ENCODE results near the gene C11orf21.

The C11orf21 gene

GRCh38 chr11:2258501-2259465, 42.9 kb downstream of the C11orf21 start:
- DNase-seq = no peak

- no peak for DNase-seq
Measured at GRCh38 chr11:2256951-2257700, 44.6 kb downstream of the C11orf21 start.

GRCh38 chr11:2256293-2256913, 45.3 kb downstream of the C11orf21 start:
- DNase-seq = no peak

- DNase-seq = no peak
Measured at GRCh38 chr11:2252018-2252417, 49.7 kb downstream of the C11orf21 start.

GRCh38 chr11:2251138-2251537, 50.6 kb downstream of the C11orf21 start:
- no peak for DNase-seq

- DNase-seq = no peak
Measured at GRCh38 chr11:2250485-2250884, 51.2 kb downstream of the C11orf21 start.

GRCh38 chr11:2250041-2250440, 51.7 kb downstream of the C11orf21 start:
- no peak for DNase-seq

GRCh38 chr11:2249189-2249916, 52.4 kb downstream of the C11orf21 start:
- DNase-seq = no peak

- no peak for DNase-seq
Measured at GRCh38 chr11:2248762-2249161, 53.0 kb downstream of the C11orf21 start.

GRCh38 chr11:2248242-2248641, 53.5 kb downstream of the C11orf21 start:
- no peak for DNase-seq

GRCh38 chr11:2247496-2247895, 54.2 kb downstream of the C11orf21 start:
- no peak for DNase-seq
